ENCODE data around the gene MMP11. TPM values are rescaled to one million over a fixed set of nuclear protein-coding genes. Genes with fewer than 3 reads are reported as not detected.

Gene MMP11
- total and polyA plus RNA-seq, 2 experiments from 2014 or later = 5.3 to 17.4 TPM

DNA sequence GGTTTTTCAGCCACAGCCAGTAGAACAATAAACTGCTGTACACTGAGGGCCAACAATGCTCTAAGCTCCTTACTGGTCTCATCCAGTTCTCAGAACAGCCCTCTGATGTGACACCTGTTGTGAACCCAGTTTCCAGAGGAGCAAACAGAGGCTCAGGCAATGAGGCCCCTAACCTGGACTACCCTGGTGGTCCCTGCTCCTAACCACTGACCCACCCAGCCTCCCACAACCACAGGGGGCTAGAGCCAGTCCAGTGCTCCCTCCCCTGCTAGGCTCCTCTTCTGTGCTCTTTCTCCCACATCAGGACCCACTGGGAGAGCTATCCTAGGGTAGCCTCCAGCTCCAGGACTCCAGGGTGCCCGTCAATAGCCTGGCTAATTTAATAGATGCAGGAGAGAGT, 10.1 kb downstream of the MMP11 start (continued):
- TF ChIP-seq POLR2AphosphoS5 (IDR thresholded peaks at IDR 0.05; ENCODE audit: low read depth) (no peak), EZH2 (IDR thresholded peaks at IDR 0.05; ENCODE audit: low read depth, unreplicated experiment) (no peak), CREB1 (CRISPR knock-in tag; IDR thresholded peaks at IDR 0.05; ENCODE audit: low read depth) (no peak)

DNA sequence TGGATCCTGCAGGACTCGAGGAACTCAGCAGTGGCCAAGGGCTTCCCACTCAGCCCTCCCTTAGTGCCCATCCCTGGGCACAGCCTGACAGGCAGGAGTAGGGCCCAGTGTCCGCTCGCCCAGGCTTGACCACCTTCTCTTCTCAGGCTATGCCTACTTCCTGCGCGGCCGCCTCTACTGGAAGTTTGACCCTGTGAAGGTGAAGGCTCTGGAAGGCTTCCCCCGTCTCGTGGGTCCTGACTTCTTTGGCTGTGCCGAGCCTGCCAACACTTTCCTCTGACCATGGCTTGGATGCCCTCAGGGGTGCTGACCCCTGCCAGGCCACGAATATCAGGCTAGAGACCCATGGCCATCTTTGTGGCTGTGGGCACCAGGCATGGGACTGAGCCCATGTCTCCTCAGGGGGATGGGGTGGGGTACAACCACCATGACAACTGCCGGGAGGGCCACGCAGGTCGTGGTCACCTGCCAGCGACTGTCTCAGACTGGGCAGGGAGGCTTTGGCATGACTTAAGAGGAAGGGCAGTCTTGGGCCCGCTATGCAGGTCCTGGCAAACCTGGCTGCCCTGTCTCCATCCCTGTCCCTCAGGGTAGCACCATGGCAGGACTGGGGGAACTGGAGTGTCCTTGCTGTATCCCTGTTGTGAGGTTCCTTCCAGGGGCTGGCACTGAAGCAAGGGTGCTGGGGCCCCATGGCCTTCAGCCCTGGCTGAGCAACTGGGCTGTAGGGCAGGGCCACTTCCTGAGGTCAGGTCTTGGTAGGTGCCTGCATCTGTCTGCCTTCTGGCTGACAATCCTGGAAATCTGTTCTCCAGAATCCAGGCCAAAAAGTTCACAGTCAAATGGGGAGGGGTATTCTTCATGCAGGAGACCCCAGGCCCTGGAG, 10.9 kb downstream of the MMP11 start:
- Histone ChIP-seq H3K4me3 (no peak overlapping the region), H3K9me2 (ENCODE audit: insufficient read depth) (no peaks in the 10 kb centered on the region), H3F3A (replicated peaks; ENCODE audit: low read depth) (0 out of 2 replicates have a peak, but pooled peaks cover 6% of the 10 kb centered on the region), H3K27ac (ENCODE audit: low read depth) (no peak overlapping the region), H3K36me3 (ENCODE audit: insufficient read depth) (no peaks in the 10 kb centered on the region), H3K4me1 (ENCODE audit: insufficient read depth) (peaks cover 15% of the 10 kb centered on the region), H2AFZ (no peak overlapping the region), H4K20me1 (replicated peaks; ENCODE audit: insufficient read depth) (peaks cover 11% of the 10 kb centered on the region), H3K4me2 (no peak overlapping the region), H3K27me3 (ENCODE audit: insufficient read depth) (no peaks in the 10 kb centered on the region), H3K79me2 (replicated peaks; ENCODE audit: insufficient read depth) (peaks cover 12% of the 10 kb centered on the region)
- no peak overlapping the region for H3K4me3 Mint-ChIP-seq
- DNase-seq (ENCODE audit: low spot score) = no peak
- peaks cover 12% of the 10 kb centered on the region for H3K4me1 Mint-ChIP-seq
- H3K27me3 Mint-ChIP-seq (ENCODE audit: insufficient read depth, low read depth, poor library complexity) = peaks cover 12% of the 10 kb centered on the region
- TF ChIP-seq POLR2AphosphoS5 (IDR thresholded peaks at IDR 0.05; ENCODE audit: low read depth) (no peak), ZNF331 (CRISPR knock-in tag; IDR thresholded peaks at IDR 0.05; ENCODE audit: low read depth) (no peak), CREB1 (CRISPR knock-in tag; IDR thresholded peaks at IDR 0.05; ENCODE audit: low read depth) (no peak), NANOG (IDR thresholded peaks at IDR 0.05; ENCODE audit: borderline replicate concordance) (no peak)
- TF ChIP-seq, protein P1, sequence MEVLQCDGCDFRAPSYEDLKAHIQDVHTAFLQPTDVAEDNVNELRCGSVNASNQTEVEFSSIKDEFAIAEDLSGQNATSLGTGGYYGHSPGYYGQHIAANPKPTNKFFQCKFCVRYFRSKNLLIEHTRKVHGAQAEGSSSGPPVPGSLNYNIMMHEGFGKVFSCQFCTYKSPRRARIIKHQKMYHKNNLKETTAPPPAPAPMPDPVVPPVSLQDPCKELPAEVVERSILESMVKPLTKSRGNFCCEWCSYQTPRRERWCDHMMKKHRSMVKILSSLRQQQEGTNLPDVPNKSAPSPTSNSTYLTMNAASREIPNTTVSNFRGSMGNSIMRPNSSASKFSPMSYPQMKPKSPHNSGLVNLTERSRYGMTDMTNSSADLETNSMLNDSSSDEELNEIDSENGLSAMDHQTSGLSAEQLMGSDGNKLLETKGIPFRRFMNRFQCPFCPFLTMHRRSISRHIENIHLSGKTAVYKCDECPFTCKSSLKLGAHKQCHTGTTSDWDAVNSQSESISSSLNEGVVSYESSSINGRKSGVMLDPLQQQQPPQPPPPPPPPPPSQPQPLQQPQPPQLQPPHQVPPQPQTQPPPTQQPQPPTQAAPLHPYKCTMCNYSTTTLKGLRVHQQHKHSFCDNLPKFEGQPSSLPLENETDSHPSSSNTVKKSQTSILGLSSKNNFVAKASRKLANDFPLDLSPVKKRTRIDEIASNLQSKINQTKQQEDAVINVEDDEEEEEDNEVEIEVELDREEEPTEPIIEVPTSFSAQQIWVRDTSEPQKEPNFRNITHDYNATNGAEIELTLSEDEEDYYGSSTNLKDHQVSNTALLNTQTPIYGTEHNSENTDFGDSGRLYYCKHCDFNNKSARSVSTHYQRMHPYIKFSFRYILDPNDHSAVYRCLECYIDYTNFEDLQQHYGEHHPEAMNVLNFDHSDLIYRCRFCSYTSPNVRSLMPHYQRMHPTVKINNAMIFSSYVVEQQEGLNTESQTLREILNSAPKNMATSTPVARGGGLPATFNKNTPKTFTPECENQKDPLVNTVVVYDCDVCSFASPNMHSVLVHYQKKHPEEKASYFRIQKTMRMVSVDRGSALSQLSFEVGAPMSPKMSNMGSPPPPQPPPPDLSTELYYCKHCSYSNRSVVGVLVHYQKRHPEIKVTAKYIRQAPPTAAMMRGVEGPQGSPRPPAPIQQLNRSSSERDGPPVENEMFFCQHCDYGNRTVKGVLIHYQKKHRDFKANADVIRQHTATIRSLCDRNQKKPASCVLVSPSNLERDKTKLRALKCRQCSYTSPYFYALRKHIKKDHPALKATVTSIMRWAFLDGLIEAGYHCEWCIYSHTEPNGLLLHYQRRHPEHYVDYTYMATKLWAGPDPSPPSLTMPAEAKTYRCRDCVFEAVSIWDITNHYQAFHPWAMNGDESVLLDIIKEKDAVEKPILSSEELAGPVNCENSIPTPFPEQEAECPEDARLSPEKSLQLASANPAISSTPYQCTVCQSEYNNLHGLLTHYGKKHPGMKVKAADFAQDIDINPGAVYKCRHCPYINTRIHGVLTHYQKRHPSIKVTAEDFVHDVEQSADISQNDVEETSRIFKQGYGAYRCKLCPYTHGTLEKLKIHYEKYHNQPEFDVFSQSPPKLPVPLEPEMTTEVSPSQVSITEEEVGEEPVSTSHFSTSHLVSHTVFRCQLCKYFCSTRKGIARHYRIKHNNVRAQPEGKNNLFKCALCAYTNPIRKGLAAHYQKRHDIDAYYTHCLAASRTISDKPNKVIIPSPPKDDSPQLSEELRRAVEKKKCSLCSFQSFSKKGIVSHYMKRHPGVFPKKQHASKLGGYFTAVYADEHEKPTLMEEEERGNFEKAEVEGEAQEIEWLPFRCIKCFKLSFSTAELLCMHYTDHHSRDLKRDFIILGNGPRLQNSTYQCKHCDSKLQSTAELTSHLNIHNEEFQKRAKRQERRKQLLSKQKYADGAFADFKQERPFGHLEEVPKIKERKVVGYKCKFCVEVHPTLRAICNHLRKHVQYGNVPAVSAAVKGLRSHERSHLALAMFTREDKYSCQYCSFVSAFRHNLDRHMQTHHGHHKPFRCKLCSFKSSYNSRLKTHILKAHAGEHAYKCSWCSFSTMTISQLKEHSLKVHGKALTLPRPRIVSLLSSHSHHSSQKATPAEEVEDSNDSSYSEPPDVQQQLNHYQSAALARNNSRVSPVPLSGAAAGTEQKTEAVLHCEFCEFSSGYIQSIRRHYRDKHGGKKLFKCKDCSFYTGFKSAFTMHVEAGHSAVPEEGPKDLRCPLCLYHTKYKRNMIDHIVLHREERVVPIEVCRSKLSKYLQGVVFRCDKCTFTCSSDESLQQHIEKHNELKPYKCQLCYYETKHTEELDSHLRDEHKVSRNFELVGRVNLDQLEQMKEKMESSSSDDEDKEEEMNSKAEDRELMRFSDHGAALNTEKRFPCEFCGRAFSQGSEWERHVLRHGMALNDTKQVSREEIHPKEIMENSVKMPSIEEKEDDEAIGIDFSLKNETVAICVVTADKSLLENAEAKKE (CRISPR knock-in tag; IDR thresholded peaks at IDR 0.05) = no peak
- TF ChIP-seq, protein P2, sequence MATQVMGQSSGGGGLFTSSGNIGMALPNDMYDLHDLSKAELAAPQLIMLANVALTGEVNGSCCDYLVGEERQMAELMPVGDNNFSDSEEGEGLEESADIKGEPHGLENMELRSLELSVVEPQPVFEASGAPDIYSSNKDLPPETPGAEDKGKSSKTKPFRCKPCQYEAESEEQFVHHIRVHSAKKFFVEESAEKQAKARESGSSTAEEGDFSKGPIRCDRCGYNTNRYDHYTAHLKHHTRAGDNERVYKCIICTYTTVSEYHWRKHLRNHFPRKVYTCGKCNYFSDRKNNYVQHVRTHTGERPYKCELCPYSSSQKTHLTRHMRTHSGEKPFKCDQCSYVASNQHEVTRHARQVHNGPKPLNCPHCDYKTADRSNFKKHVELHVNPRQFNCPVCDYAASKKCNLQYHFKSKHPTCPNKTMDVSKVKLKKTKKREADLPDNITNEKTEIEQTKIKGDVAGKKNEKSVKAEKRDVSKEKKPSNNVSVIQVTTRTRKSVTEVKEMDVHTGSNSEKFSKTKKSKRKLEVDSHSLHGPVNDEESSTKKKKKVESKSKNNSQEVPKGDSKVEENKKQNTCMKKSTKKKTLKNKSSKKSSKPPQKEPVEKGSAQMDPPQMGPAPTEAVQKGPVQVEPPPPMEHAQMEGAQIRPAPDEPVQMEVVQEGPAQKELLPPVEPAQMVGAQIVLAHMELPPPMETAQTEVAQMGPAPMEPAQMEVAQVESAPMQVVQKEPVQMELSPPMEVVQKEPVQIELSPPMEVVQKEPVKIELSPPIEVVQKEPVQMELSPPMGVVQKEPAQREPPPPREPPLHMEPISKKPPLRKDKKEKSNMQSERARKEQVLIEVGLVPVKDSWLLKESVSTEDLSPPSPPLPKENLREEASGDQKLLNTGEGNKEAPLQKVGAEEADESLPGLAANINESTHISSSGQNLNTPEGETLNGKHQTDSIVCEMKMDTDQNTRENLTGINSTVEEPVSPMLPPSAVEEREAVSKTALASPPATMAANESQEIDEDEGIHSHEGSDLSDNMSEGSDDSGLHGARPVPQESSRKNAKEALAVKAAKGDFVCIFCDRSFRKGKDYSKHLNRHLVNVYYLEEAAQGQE (IDR thresholded peaks at IDR 0.05; ENCODE audit: unreplicated experiment) = no peak
- TF ChIP-seq, protein P3, sequence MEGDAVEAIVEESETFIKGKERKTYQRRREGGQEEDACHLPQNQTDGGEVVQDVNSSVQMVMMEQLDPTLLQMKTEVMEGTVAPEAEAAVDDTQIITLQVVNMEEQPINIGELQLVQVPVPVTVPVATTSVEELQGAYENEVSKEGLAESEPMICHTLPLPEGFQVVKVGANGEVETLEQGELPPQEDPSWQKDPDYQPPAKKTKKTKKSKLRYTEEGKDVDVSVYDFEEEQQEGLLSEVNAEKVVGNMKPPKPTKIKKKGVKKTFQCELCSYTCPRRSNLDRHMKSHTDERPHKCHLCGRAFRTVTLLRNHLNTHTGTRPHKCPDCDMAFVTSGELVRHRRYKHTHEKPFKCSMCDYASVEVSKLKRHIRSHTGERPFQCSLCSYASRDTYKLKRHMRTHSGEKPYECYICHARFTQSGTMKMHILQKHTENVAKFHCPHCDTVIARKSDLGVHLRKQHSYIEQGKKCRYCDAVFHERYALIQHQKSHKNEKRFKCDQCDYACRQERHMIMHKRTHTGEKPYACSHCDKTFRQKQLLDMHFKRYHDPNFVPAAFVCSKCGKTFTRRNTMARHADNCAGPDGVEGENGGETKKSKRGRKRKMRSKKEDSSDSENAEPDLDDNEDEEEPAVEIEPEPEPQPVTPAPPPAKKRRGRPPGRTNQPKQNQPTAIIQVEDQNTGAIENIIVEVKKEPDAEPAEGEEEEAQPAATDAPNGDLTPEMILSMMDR (conservative IDR thresholded peaks at IDR 0.05; ENCODE audit: low read depth in 2 of 2) = no peak
- TF ChIP-seq, protein P4, sequence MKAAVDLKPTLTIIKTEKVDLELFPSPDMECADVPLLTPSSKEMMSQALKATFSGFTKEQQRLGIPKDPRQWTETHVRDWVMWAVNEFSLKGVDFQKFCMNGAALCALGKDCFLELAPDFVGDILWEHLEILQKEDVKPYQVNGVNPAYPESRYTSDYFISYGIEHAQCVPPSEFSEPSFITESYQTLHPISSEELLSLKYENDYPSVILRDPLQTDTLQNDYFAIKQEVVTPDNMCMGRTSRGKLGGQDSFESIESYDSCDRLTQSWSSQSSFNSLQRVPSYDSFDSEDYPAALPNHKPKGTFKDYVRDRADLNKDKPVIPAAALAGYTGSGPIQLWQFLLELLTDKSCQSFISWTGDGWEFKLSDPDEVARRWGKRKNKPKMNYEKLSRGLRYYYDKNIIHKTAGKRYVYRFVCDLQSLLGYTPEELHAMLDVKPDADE (IDR thresholded peaks at IDR 0.05) = no peak
- peaks cover 6% of the 10 kb centered on the region for H3K36me3 Mint-ChIP-seq (ENCODE audit: low read depth)
- no peak for ATAC-seq
- H3K27ac Mint-ChIP-seq = no peak overlapping the region
- no peaks in the 10 kb centered on the region for H3K9me3 Mint-ChIP-seq
